Spleen (tissue), 7 donors: ENCODE measurements around the gene OR52W1.

Experiments used
- CTCF ChIP-seq, 11 experiments: fragments of 200-600 bp in 7 of 11; fragments of 450-650 bp in 4 of 11; sonication (generic) in 4 of 11; IDR thresholded peaks in 8 of 11; conservative IDR thresholded peaks in 3 of 11; 1 replicate in 7 of 11; 2 replicates in 4 of 11; pipeline versions ENCODE4 v1.4.0 to v1.8.0; 2016 to 2021; ENCODE audit warnings: antibody characterized with exemption in 11 of 11, inconsistent platforms in 4 of 11, mild to moderate bottlenecking in 1 of 11
- POLR2A ChIP-seq, 3 donors: fragments of 450-650 bp; IDR thresholded peaks; one replicate each; pipeline ENCODE4 v1.5.1; 2017; ENCODE audit warnings: antibody characterized with exemption in 3 of 3, mild to moderate bottlenecking in 1 of 3
- POLR2AphosphoS5 ChIP-seq, 3 donors: sonication (generic); formaldehyde crosslinking; IDR thresholded peaks; one replicate each; pipeline ENCODE4 v1.5.1; 2017; ENCODE audit warnings: antibody characterized with exemption in 3 of 3
- donor health status: DM: no; HTN: no; CAD: no; lungs with moderate emphysema.
- donor health status: DM: no; HTN: no; CAD: no.
- donor health status: DM: no; HTN: no; CAD: no.

- TF ChIP-seq CTCF (IDR thresholded peaks at IDR 0.05 in 8 of 11, conservative IDR thresholded peaks at IDR 0.05 in 3 of 11) (no peak), POLR2AphosphoS5 (IDR thresholded peaks at IDR 0.05) (no peak), POLR2A (IDR thresholded peaks at IDR 0.05) (no peak)
These were observed 41.8 kb downstream of the OR52W1 start for GRCh38 chr11:6240781-6241180.
